Measurements from ENCODE around the gene LZTR1.
"Not testable (repeated sequence)": the region's sequence is repeated elsewhere in the genome, so short reads cannot be mapped to it uniquely, and the experiment has no call there.

LZTR1 gene

DNA sequence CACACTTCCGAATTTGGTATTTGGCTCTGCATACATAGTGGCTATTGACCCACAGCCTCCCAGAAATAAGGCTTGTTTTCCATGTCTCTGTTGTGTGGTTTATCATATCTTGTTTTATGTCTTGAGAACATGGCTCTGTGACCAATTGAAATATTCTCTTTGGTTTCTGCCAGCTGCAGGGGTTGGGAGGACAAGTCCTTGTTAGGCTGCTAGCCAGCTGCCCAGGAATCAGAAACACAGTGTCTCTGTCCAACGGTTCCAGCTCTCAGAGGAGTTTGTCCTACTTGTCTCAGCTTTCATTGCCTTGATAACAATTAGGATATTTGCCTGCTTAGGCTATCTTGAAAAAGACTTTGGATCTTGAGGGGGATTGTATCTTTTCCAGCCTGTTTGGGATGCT, 56.3 kb downstream of the LZTR1 start:
- no peak for DNase-seq (ENCODE audit: low spot score)
- TF ChIP-seq, protein P1, sequence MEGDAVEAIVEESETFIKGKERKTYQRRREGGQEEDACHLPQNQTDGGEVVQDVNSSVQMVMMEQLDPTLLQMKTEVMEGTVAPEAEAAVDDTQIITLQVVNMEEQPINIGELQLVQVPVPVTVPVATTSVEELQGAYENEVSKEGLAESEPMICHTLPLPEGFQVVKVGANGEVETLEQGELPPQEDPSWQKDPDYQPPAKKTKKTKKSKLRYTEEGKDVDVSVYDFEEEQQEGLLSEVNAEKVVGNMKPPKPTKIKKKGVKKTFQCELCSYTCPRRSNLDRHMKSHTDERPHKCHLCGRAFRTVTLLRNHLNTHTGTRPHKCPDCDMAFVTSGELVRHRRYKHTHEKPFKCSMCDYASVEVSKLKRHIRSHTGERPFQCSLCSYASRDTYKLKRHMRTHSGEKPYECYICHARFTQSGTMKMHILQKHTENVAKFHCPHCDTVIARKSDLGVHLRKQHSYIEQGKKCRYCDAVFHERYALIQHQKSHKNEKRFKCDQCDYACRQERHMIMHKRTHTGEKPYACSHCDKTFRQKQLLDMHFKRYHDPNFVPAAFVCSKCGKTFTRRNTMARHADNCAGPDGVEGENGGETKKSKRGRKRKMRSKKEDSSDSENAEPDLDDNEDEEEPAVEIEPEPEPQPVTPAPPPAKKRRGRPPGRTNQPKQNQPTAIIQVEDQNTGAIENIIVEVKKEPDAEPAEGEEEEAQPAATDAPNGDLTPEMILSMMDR (IDR thresholded peaks at IDR 0.05; ENCODE audit: extremely low read depth, missing control alignments), result no peak

DNA sequence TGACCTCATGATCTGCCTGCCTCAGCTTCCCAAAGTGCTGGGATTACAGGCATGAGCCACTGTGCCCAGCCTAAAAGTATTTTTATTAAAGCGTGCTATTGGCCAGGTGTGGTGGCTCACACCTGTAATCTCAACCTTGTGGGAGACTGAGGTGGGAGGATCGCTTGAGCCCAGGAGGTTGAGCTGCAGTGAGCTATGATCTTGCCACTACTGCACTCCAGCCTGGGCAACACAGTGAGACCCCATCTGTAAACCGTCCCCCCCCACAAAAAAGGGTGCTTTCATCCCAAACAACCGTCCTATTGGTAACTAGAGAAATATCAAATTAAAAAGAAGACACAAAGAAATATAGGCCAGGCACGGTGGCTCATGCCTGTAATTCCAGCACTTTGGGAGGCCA, 57.1 kb downstream of the LZTR1 start:
- not testable (repeated sequence) for DNase-seq (ENCODE audit: low spot score)

DNA sequence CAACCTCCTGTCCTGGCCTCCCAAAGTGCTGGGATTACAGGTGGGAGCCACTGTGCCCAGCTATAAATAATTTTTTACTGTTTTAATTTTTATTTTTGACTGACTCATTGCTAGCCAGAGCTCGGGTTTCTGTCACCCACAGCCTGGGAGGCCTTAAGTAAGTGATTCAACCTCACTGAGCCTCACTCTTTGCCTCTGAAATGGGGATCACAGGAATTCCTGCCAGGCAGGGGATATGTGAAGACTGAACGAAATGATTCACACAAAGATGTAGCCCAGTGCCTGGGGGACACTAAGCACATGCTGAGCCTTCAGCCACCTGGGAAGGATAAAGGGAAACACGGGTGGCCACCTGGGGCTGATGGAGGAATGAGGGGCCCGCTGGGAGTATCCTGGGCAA, 59.8 kb downstream of the LZTR1 start:
- TF ChIP-seq, protein P1 (IDR thresholded peaks at IDR 0.05; ENCODE audit: extremely low read depth, missing control alignments), result no peak
- no peak for DNase-seq (ENCODE audit: low spot score)

DNA sequence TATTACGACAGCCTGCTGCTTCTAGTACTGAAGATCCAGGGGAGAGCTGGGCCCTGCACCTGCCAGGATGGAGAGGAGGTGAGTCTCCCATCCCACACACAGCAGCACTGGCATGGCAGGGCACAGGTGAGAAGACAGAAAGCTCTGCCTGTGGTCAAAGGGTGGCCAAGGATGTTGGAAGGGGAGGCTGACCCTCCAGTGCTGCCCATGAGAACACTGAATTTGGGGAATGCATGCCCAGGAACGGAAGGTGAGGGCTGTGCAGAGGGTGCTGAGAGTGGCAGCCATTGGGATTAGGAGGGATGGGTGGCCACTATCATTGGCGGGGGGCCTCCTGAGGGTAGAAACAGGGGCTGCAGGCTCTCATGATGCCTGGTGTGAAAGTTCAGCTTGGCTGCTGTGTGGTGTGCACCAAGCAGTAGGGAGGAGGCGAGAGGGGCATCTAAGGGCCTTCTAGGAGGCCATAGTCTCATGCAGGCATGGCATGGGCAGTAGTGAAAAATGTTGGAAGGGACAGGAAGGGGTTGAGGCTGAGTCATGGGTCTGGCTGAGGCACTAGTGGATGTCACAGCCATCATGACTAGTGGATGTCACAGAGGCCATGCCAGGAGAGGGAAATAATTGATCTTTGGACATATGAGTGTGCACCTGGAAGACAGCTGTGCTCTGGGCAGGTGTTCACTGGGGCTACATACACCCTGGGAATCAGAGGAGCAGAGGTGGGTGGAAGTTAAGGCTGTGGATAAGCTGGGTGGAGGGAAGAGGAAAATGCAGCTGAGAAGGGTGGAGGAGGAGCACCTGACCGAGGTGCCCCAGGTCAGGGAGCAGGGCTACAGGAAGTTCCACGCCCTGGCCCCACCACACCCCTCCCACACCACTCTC, 61.1 kb downstream of the LZTR1 start:
- no peak for DNase-seq (ENCODE audit: low spot score)

DNA sequence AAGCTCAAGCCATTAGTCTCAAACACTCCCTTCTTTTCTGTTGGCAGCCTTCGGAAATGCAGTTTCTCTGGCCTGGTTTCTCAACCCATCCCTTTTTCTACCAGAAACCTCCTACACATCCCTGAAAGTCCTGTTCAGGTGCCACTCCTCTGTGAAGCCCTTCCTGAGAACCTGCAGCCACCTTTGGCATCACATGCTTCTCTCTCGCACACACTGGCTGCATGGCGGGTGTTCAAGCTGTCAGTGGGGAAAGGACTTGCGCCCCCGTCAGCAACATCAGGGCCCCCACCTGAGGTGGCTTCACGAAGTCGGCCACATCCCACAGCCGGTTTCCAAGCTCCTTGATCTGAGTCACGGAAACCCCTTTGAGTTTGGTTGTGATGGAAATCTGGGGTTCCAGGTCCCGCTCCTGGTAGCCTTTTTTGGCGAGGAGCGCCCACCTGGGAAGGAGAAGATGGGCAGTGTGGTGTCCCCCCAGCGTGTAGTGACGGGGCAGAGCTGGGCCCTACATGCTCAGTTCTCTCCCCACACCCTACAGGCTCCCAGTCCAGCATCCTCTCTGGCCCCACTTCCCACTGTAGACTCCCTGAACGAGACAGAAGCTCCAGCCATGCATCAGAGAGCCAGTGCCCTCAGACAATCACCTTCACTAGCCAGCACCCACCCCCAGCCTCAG, 61.9 kb downstream of the LZTR1 start:
- no peak for DNase-seq (ENCODE audit: low spot score)
- TF ChIP-seq, protein P1 (IDR thresholded peaks at IDR 0.05; ENCODE audit: extremely low read depth, missing control alignments), result no peak

More for the DNA sequence above, 61.1 kb downstream of the LZTR1 start:
- TF ChIP-seq, protein P1 (IDR thresholded peaks at IDR 0.05; ENCODE audit: extremely low read depth, missing control alignments), result no peak

DNA sequence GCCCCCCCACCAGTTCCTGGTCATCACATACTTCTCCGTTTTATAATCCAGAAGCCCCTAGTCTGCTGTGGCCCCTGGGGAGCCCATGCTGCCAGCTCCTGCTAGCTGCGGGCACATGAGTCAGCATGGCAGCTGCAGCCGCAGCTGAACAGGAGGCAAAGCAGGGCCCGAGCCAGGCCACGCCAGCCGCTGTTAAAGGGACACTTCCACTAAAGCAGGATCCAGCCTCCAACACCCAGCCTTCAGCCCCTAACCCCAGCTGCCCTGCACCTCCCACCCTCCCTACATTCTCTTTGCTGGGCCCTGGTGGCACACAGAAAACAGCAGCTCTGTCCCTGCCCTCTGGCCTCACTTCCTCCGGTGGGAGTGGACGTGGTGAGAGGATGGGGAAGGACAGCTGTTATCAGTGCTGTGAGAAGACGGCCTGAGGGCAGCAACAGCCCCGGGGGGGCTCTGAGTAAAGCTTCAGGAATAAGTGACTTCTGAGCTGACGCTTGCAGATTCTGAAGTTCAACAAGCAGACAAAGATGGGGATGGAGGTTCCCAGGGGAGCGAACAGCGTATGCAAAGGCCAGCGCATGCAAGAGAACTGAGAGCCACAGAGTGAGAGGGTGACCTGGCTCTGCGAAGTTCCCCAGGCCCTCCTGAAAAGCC, 63.0 kb downstream of the LZTR1 start:
- TF ChIP-seq, protein P1 (IDR thresholded peaks at IDR 0.05; ENCODE audit: extremely low read depth, missing control alignments), result no peak
- no peak for DNase-seq (ENCODE audit: low spot score)

DNA sequence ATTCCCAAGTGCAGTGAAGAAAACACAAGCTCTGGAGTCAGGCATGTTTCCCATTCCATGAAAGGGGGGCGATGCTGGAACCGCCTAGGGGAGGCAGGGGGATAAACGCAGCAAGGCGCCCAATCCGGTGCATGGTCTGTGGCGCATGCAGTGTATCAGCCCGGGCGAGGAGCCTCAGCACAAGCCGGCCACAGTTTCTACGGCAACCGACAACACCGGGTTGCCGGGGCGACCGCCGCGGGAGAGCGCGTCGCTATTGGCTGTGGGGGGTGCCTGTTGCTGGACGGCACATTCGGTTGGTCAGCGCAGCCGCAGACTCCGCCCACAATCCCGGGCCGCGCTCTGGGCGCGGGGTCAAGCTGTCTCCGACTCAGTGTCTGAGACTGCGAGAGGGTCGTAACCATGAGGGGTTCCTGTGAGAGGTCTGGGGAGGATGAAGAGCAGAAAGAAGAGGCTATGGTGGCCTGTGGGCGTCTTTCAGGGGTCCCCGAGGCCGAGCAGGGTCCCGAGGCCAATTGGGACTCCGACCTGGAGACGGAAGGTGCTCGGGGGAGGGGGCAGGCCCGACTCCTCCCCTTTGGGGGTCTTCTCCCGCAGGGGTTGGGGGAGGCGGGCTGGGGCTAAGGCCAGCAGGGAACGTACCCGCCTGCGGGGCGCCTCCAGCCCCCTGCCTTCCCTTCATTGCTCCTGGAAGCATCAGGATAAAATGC, 63.6 kb downstream of the LZTR1 start, which contains the start of gene LRRC74B:
TSS of gene LRRC74B (plus strand) at position 362 of the 710 bp plus-strand sequence. CDS start at position 403, 41 bp downstream.
- TF ChIP-seq, protein P1 (IDR thresholded peaks at IDR 0.05; ENCODE audit: extremely low read depth, missing control alignments), result no peak
- peak; percentile 91 for DNase-seq (ENCODE audit: low spot score)
